H9 (cell line): ENCODE data around the gene STK11. TPM values are rescaled to one million over a fixed set of nuclear protein-coding genes. Genes with fewer than 3 reads are reported as not detected.

ENCODE experiments used
- DNase-seq: peaks from one replicate; pipeline ENCODE4 v3.0.0-alpha.2; 2017
- H2AFZ ChIP-seq: one replicate; pipeline ENCODE4 v1.6.1; 2013; ENCODE audit warnings: mild to moderate bottlenecking, low read length, control low read depth, moderate library complexity
- H2AK5ac ChIP-seq: 2 replicates; pipeline ENCODE4 v1.6.1; 2013; ENCODE audit warnings: low read length, control low read depth, mixed read lengths; ENCODE audit not compliant: insufficient read length
- H2BK120ac ChIP-seq: one replicate; pipeline ENCODE4 v1.6.1; 2013; ENCODE audit warnings: low read depth, mild to moderate bottlenecking, low read length, control low read depth, inconsistent platforms; ENCODE audit not compliant: poor library complexity, severe bottlenecking
- H2BK12ac ChIP-seq: 2 replicates; pipeline ENCODE4 v1.6.1; 2013; ENCODE audit warnings: low read length, control low read depth, mixed read lengths, low read depth; ENCODE audit not compliant: insufficient read length
- H2BK15ac ChIP-seq: 2 replicates; pipeline ENCODE4 v1.6.1; 2013; ENCODE audit warnings: low read depth, low read length, control low read depth
- H2BK20ac ChIP-seq: one replicate; pipeline ENCODE4 v1.6.1; 2013; ENCODE audit warnings: low read depth, mild to moderate bottlenecking, low read length, control low read depth, inconsistent platforms; ENCODE audit not compliant: poor library complexity, severe bottlenecking
- H2BK5ac ChIP-seq: 2 replicates; pipeline ENCODE4 v1.6.1; 2013; ENCODE audit warnings: low read length, control low read depth, mixed read lengths; ENCODE audit not compliant: insufficient read length
- H3K14ac ChIP-seq: 2 replicates; pipeline ENCODE4 v1.6.1; 2013; ENCODE audit warnings: low read length, control low read depth; ENCODE audit not compliant: insufficient read depth
- H3K18ac ChIP-seq: 2 replicates; pipeline ENCODE4 v1.6.1; 2013; ENCODE audit warnings: low read depth, mild to moderate bottlenecking, mixed read lengths, low read length, control low read depth; ENCODE audit not compliant: insufficient read length
- H3K23ac ChIP-seq: 2 replicates; pipeline ENCODE4 v1.6.1; 2013; ENCODE audit warnings: low read length, control low read depth, mixed read lengths, low read depth; ENCODE audit not compliant: insufficient read length
- H3K23me2 ChIP-seq: 2 replicates; pipeline ENCODE4 v1.6.1; 2013; ENCODE audit warnings: low read depth, mild to moderate bottlenecking, mixed read lengths, low read length, control low read depth; ENCODE audit not compliant: insufficient read length, poor library complexity, severe bottlenecking
- H3K27ac ChIP-seq: 2 replicates; pipeline ENCODE4 v1.5.1; 2013; ENCODE audit warnings: low read length, control low read depth, mixed read lengths, low read depth; ENCODE audit not compliant: insufficient read length
- H3K27me3 ChIP-seq: 2 replicates; pipeline ENCODE4 v1.6.1; 2013; ENCODE audit warnings: low read length, control low read depth, inconsistent platforms; ENCODE audit not compliant: insufficient read depth
- H3K4ac ChIP-seq: 2 replicates; pipeline ENCODE4 v1.6.1; 2013; ENCODE audit warnings: low read depth, mild to moderate bottlenecking, control low read depth, inconsistent platforms, low read length, moderate library complexity
- H3K4me1 ChIP-seq: 2 replicates; pipeline ENCODE4 v1.6.1; 2013; ENCODE audit warnings: low read length, control low read depth, inconsistent platforms; ENCODE audit not compliant: insufficient read depth
- H3K4me2 ChIP-seq: 2 replicates; pipeline ENCODE4 v1.6.1; 2013; ENCODE audit warnings: low read length, control low read depth, mixed read lengths; ENCODE audit not compliant: insufficient read length, insufficient read depth
- H3K56ac ChIP-seq: 2 replicates; pipeline ENCODE4 v1.6.1; 2013; ENCODE audit warnings: low read depth, mild to moderate bottlenecking, mixed read lengths, low read length, control low read depth; ENCODE audit not compliant: insufficient read length
- H3K79me1 ChIP-seq: 2 replicates; pipeline ENCODE4 v1.6.1; 2013; ENCODE audit warnings: low read depth, mild to moderate bottlenecking, moderate library complexity, low read length, control low read depth, inconsistent platforms; ENCODE audit not compliant: insufficient read depth, poor library complexity, severe bottlenecking
- H3K79me2 ChIP-seq: 2 replicates; pipeline ENCODE4 v1.6.1; 2013; ENCODE audit warnings: low read length, control low read depth, inconsistent platforms; ENCODE audit not compliant: insufficient read depth
- H3K9ac ChIP-seq: 2 replicates; pipeline ENCODE4 v1.6.1; 2013; ENCODE audit warnings: low read length, control low read depth, mixed read lengths; ENCODE audit not compliant: insufficient read length; ENCODE audit errors: extremely low read depth
- H3K9me3 ChIP-seq: one replicate; pipeline ENCODE4 v1.6.1; 2013; ENCODE audit warnings: low read depth, low read length, inconsistent platforms; ENCODE audit not compliant: control insufficient read depth
- H3T11ph ChIP-seq: one replicate; pipeline ENCODE4 v1.6.1; 2013; ENCODE audit warnings: mild to moderate bottlenecking, low read length, control low read depth, inconsistent platforms
- H4K20me1 ChIP-seq: one replicate; pipeline ENCODE4 v1.6.1; 2013; ENCODE audit not compliant: control insufficient read depth, insufficient read length, insufficient read depth
- H4K5ac ChIP-seq: 2 replicates; pipeline ENCODE4 v1.6.1; 2013; ENCODE audit warnings: low read depth, mild to moderate bottlenecking, mixed read lengths, low read length, control low read depth; ENCODE audit not compliant: insufficient read length
- H4K8ac ChIP-seq: replicated peaks from 2 replicates; pipeline ENCODE4 v1.6.1; 2013; ENCODE audit warnings: low read length, control low read depth, mixed read lengths, low read depth; ENCODE audit not compliant: insufficient read length
- H4K91ac ChIP-seq: 2 replicates; pipeline ENCODE4 v1.6.1; 2013; ENCODE audit warnings: low read depth, mild to moderate bottlenecking, moderate library complexity, mixed read lengths, low read length, control low read depth; ENCODE audit not compliant: insufficient read length
- H3K27ac Mint-ChIP-seq, 3 experiments: 2 replicates in 2 of 3; 3 replicates in 1 of 3; pipeline ENCODE4 v1.8.0; 2020 to 2021; ENCODE audit warnings: mixed read lengths in 3 of 3, mild to moderate bottlenecking in 1 of 3, moderate library complexity in 1 of 3
- H3K27me3 Mint-ChIP-seq: 2 replicates; pipeline ENCODE4 v1.8.0; 2021; ENCODE audit warnings: low read depth, mild to moderate bottlenecking, moderate library complexity, mixed read lengths
- H3K36me3 Mint-ChIP-seq, 3 experiments: 2 replicates in 2 of 3; 3 replicates in 1 of 3; pipeline ENCODE4 v1.8.0; 2020 to 2021; ENCODE audit warnings: low read depth in 3 of 3, mixed read lengths in 3 of 3; ENCODE audit not compliant: insufficient read depth in 1 of 3
- H3K4me1 Mint-ChIP-seq, 2 experiments: 2 replicates each; pipeline ENCODE4 v1.8.0; 2020; ENCODE audit warnings: mixed read lengths in 2 of 2
- H3K4me3 Mint-ChIP-seq, 2 experiments: 2 replicates in 1 of 2; 3 replicates in 1 of 2; pipeline ENCODE4 v1.8.0; 2020 to 2021; ENCODE audit warnings: mild to moderate bottlenecking in 2 of 2, mixed read lengths in 2 of 2, moderate library complexity in 1 of 2
- H3K9me3 Mint-ChIP-seq, 2 experiments: 2 replicates in 1 of 2; 3 replicates in 1 of 2; pipeline ENCODE4 v1.8.0; 2020; ENCODE audit warnings: mild to moderate bottlenecking in 2 of 2, mixed read lengths in 2 of 2, moderate library complexity in 1 of 2
- WGBS: extraction: QIAGEN DNeasy Blood & Tissue Kit; methylation state at CpG from one replicate; pipeline ENCODE4 v1.1.7; 2013; ENCODE audit warnings: missing lambda C conversion rate, low lambda C conversion rate, mixed read lengths; ENCODE audit not compliant: insufficient read length; ENCODE audit errors: extremely low coverage; 5-methylcytosine and 5-hydroxymethylcytosine counted together
- total RNA-seq: library from RNA; stranded (reverse); gene quantifications from 2 replicates; pipeline ENCODE4 v1.2.1, GENCODE V29; 2021
- TF ChIP-seq, protein P1 (sequence below): fragments of 200-600 bp; sonication (generic); conservative IDR thresholded peaks from 3 replicates; pipeline ENCODE4 v1.8.0; 2021; ENCODE audit warnings: antibody characterized with exemption, mild to moderate bottlenecking

Gene STK11
- total RNA-seq, 1 experiment from 2014 or later: 74.3 TPM

GRCh38 chr19:1235625-1236538, 30.3 kb downstream of the STK11 start:
- H3K23me2 ChIP-seq: peaks cover 11% of the 10 kb centered on the region
- H3K14ac ChIP-seq: no peak overlapping the region
- Mint-ChIP-seq H3K27me3 (peaks cover 1% of the 10 kb centered on the region), H3K4me3 (peak overlapping the region; percentile 55 to 69; a peak in 4 of 5 replicates), H3K9me3 (no peaks in the 10 kb centered on the region; a peak in 1 of 5 replicates), H3K27ac (no peak overlapping the region), H3K36me3 (peaks cover 0 to 30% (median 19%) of the 10 kb centered on the region in 3 experiments; a peak in 5 of 7 replicates), H3K4me1 (peaks cover 10 to 14% of the 10 kb centered on the region in 2 experiments)
- no peak overlapping the region for H2BK5ac ChIP-seq
- H2BK120ac ChIP-seq: no peak overlapping the region
- no peak overlapping the region for H3K9ac ChIP-seq
- TF ChIP-seq, protein P1, sequence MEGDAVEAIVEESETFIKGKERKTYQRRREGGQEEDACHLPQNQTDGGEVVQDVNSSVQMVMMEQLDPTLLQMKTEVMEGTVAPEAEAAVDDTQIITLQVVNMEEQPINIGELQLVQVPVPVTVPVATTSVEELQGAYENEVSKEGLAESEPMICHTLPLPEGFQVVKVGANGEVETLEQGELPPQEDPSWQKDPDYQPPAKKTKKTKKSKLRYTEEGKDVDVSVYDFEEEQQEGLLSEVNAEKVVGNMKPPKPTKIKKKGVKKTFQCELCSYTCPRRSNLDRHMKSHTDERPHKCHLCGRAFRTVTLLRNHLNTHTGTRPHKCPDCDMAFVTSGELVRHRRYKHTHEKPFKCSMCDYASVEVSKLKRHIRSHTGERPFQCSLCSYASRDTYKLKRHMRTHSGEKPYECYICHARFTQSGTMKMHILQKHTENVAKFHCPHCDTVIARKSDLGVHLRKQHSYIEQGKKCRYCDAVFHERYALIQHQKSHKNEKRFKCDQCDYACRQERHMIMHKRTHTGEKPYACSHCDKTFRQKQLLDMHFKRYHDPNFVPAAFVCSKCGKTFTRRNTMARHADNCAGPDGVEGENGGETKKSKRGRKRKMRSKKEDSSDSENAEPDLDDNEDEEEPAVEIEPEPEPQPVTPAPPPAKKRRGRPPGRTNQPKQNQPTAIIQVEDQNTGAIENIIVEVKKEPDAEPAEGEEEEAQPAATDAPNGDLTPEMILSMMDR: no peak
- WGBS: no CpG with 5 or more reads among the region's 39 CpGs
- H3K4me2 ChIP-seq: peak overlapping the region; percentile 6
- no peak overlapping the region for H2AK5ac ChIP-seq
- H3K27ac ChIP-seq: no peak overlapping the region
- H3K9me3 ChIP-seq: no peaks in the 10 kb centered on the region
- no peak overlapping the region for H4K5ac ChIP-seq
- no peak overlapping the region for H4K8ac ChIP-seq
- no peak overlapping the region for H4K91ac ChIP-seq
- no peaks in the 10 kb centered on the region for H3K79me2 ChIP-seq
- H4K20me1 ChIP-seq: no peaks in the 10 kb centered on the region
- no peak overlapping the region for H2BK20ac ChIP-seq
- DNase-seq: no peak
- H3T11ph ChIP-seq: no peak overlapping the region
- H2BK12ac ChIP-seq: no peak overlapping the region
- no peak overlapping the region for H2AFZ ChIP-seq
- H3K4me1 ChIP-seq: no peaks in the 10 kb centered on the region
- no peak overlapping the region for H2BK15ac ChIP-seq
- no peaks in the 10 kb centered on the region for H3K79me1 ChIP-seq
- no peak overlapping the region for H3K56ac ChIP-seq
- H3K18ac ChIP-seq: no peak overlapping the region
- H3K27me3 ChIP-seq: no peaks in the 10 kb centered on the region
- no peak overlapping the region for H3K23ac ChIP-seq
- no peak overlapping the region for H3K4ac ChIP-seq
